GM21717 (cell line): Measurements from ENCODE around the gene ACRBP.
A peak's percentile ranks its signal among the peaks of the same experiment; 100 is the strongest.

Source experiments
- ATAC-seq: cut with Tn5 transposase; IDR thresholded peaks from one replicate; pipeline ENCODE4 v1.9.1; 2021; ENCODE audit warnings: mild to moderate bottlenecking, moderate library complexity; ENCODE audit not compliant: unreplicated experiment

The ACRBP gene

GRCh38 chr12:6650832-6651231 is 3.6 kb upstream of the ACRBP start:
- no peak for ATAC-seq

GRCh38 chr12:6646276-6647082 is 753 bp downstream of the ACRBP start:
- ATAC-seq, result no peak

GRCh38 chr12:6644903-6645302 is 2.3 kb downstream of the ACRBP start:
- no peak for ATAC-seq

- no peak for ATAC-seq
Observed at GRCh38 chr12:6644257-6644596, 3.0 kb downstream of the ACRBP start.

- no peak for ATAC-seq
Observed at GRCh38 chr12:6643569-6644256, 3.5 kb downstream of the ACRBP start.

GRCh38 chr12:6641131-6641530 is 6.1 kb downstream of the ACRBP start:
- no peak for ATAC-seq

- no peak for ATAC-seq
Observed at GRCh38 chr12:6640497-6640896, 6.7 kb downstream of the ACRBP start.

- ATAC-seq, result no peak
Observed at GRCh38 chr12:6639151-6639801, 8.0 kb downstream of the ACRBP start.

- ATAC-seq, result no peak
Observed at GRCh38 chr12:6638305-6638704, 8.9 kb downstream of the ACRBP start.

- no peak for ATAC-seq
Observed at GRCh38 chr12:6635856-6636531, 11.2 kb downstream of the ACRBP start, which contains the start of gene LPAR5. Gene LPAR5, minus strand, starts transcription at chr12:6635959. Its CDS starts 14,711 bp downstream, at chr12:6621248.

GRCh38 chr12:6635375-6635855 is 11.8 kb downstream of the ACRBP start:
- ATAC-seq, result no peak

GRCh38 chr12:6632026-6632983 is 14.9 kb downstream of the ACRBP start:
- ATAC-seq, result peak; percentile 68

- no peak for ATAC-seq
Observed at GRCh38 chr12:6631549-6631961, 15.7 kb downstream of the ACRBP start.

GRCh38 chr12:6630736-6631135 is 16.5 kb downstream of the ACRBP start:
- no peak for ATAC-seq

- no peak for ATAC-seq
Observed at GRCh38 chr12:6627616-6628015, 19.6 kb downstream of the ACRBP start.

- ATAC-seq, result no peak
Observed at GRCh38 chr12:6626654-6627283, 20.5 kb downstream of the ACRBP start.

GRCh38 chr12:6620885-6621274 is 26.4 kb downstream of the ACRBP start:
- no peak for ATAC-seq

GRCh38 chr12:6620137-6620884 is 26.9 kb downstream of the ACRBP start:
- no peak for ATAC-seq
